ENCODE data around the gene FADS3. TPM values are rescaled to one million over a fixed set of nuclear protein-coding genes. Genes with fewer than 3 reads are reported as not detected.
A peak's percentile ranks its signal among the peaks of the same experiment; 100 is the strongest.

FADS3 gene
- total RNA-seq, 1 experiment from 2014 or later: 22.6 TPM

GRCh38 chr11:61842528-61842820 is 48.9 kb downstream of the FADS3 start:
- ChIA-PET POLR2A (no interaction called here), CTCF (no interaction called here)
- no peak overlapping the region for H3K27ac ChIP-seq (ENCODE audit: low read length)
- H3K4me1 ChIP-seq (ENCODE audit: control insufficient read depth, insufficient read depth, low read length): no peaks in the 10 kb centered on the region
- H3K4me3 ChIP-seq (ENCODE audit: low read depth in 2 of 2, low read length in 2 of 2): no peak overlapping the region
- no peaks in the 10 kb centered on the region for H3K36me3 ChIP-seq (ENCODE audit: control insufficient read depth, insufficient read depth, low read length)
- ATAC-seq (no peak), DNase-seq (ENCODE audit: low read depth, low spot score) (no peak)
- in situ Hi-C loops (cut with HindIII; ENCODE audit: low pct_unique_long_range_greater_than_20kb, low sequenced_read_pairs): no loop called here
- H3K27me3 ChIP-seq (ENCODE audit: control insufficient read depth, insufficient read depth, low read length): no peaks in the 10 kb centered on the region
- intact Hi-C loops (cut with micrococcal nuclease; ENCODE audit: unreplicated experiment): no loop called here
- no peak for TF ChIP-seq TCF7L2 (IDR thresholded peaks at IDR 0.05; ENCODE audit: low read depth, low read length)
- TF ChIP-seq CTCF (IDR thresholded peaks at IDR 0.05): no peak
- TF ChIP-seq SIN3A (IDR thresholded peaks at IDR 0.05; ENCODE audit: borderline replicate concordance, insufficient read depth, low read depth, low read length): no peak
- TF ChIP-seq REST (IDR thresholded peaks at IDR 0.05; ENCODE audit: insufficient read depth in 1 of 2, low read depth in 2 of 2, low read length in 1 of 2): no peak
- TF ChIP-seq POLR2AphosphoS5 (IDR thresholded peaks at IDR 0.05; ENCODE audit: low read depth, low read length): no peak
- no TSS peak for BruUV-seq (replicated peaks)
- no peaks in the 10 kb centered on the region for H3K9me3 ChIP-seq (ENCODE audit: control insufficient read depth, insufficient read depth, low read depth, low read length)

GRCh38 chr11:61841636-61842527 is 49.5 kb downstream of the FADS3 start:
- Histone ChIP-seq H3K4me1 (ENCODE audit: control insufficient read depth, insufficient read depth, low read length) (no peaks in the 10 kb centered on the region), H3K27me3 (ENCODE audit: control insufficient read depth, insufficient read depth, low read length) (no peaks in the 10 kb centered on the region), H3K9me3 (ENCODE audit: control insufficient read depth, insufficient read depth, low read depth, low read length) (no peaks in the 10 kb centered on the region), H3K4me3 (ENCODE audit: low read depth in 2 of 2, low read length in 2 of 2) (no peak overlapping the region), H3K36me3 (ENCODE audit: control insufficient read depth, insufficient read depth, low read length) (no peaks in the 10 kb centered on the region), H3K27ac (ENCODE audit: low read length) (no peak overlapping the region)
- in situ Hi-C loops (cut with HindIII; ENCODE audit: low pct_unique_long_range_greater_than_20kb, low sequenced_read_pairs) (no loop called here), intact Hi-C loops (cut with micrococcal nuclease; ENCODE audit: unreplicated experiment) (no loop called here)
- TSS peak; percentile 44 for BruUV-seq (replicated peaks)
- ChIA-PET CTCF (no interaction called here), POLR2A (no interaction called here)
- no peak for TF ChIP-seq SIN3A (IDR thresholded peaks at IDR 0.05; ENCODE audit: borderline replicate concordance, insufficient read depth, low read depth, low read length)
- no peak for TF ChIP-seq POLR2AphosphoS5 (IDR thresholded peaks at IDR 0.05; ENCODE audit: low read depth, low read length)
- no peak for TF ChIP-seq CTCF (IDR thresholded peaks at IDR 0.05)
- no peak for TF ChIP-seq REST (IDR thresholded peaks at IDR 0.05; ENCODE audit: insufficient read depth in 1 of 2, low read depth in 2 of 2, low read length in 1 of 2)
- no peak for TF ChIP-seq TCF7L2 (IDR thresholded peaks at IDR 0.05; ENCODE audit: low read depth, low read length)
- DNase-seq (ENCODE audit: low read depth, low spot score) (no peak), ATAC-seq (no peak)

Measured in Panc1 (cell line).